GM12878 (cell line): Measurements from ENCODE around the gene AP5Z1.

Experiments
- EED ChIP-seq: sonication (generic); IDR thresholded peaks from 2 replicates; pipeline ENCODE4 v1.6.1; 2016; ENCODE audit warnings: antibody characterized with exemption, low read depth
- GABPA ChIP-seq: IDR thresholded peaks from 2 replicates; pipeline ENCODE4 v1.6.1; 2014; ENCODE audit warnings: antibody characterized with exemption, low read depth, mild to moderate bottlenecking, inconsistent platforms
- MEF2B ChIP-seq: fragments of 450-650 bp; IDR thresholded peaks from 2 replicates; pipeline ENCODE4 v1.6.1; 2018; ENCODE audit warnings: mild to moderate bottlenecking, moderate library complexity; ENCODE audit not compliant: partially characterized antibody, poor library complexity, severe bottlenecking
- RFX5 ChIP-seq: IDR thresholded peaks from 2 replicates; pipeline ENCODE4 v1.6.1; 2011; ENCODE audit warnings: low read depth, low read length, improper control_type of control experiment
- TCF3 ChIP-seq: IDR thresholded peaks from 2 replicates; pipeline ENCODE4 v1.6.1; 2012; ENCODE audit warnings: low read depth, mild to moderate bottlenecking, low read length, borderline replicate concordance; ENCODE audit not compliant: insufficient read depth

DNA sequence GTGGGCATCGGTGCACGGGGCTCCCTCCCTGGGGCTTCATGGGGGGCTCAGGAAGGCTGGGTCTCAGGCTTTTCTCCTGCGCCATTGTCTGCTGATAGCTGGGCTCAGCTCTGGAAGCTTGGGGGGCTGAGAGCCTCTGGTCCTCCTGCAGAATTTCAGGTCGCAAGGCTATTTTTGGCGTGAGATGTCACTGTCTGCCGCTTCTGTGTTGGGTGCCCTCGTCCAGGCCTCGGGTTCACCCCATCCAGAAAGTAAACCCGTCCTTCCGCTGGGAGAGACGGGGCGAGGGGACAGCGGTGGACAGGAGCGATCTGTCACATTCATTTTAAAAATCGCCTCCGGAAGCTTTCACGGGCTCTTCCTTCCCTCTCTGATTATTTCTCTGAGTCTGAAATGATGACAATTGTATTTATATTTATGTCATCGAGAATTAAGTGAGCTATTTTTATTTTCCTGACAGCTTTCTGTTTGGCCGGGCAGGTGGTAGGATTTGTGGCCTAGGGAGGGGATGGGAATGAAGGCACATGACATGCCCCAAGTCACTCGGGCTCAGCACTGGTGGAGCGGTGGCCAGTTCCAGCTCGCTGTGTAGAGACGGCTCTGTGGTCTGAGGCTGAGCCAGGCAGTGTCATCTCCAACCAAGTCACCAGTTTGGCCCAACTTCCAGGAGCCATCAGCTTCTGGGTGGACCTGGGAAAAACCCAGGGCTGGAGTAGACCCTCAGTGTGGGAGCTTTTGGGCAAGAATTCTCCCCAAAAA lies 40.7 kb upstream of the AP5Z1 start:
- TF ChIP-seq GABPA, result no peak
- no peak for TF ChIP-seq RFX5
- no peak for TF ChIP-seq TCF3
- no peak for TF ChIP-seq MEF2B
- no peak for TF ChIP-seq EED
